Hematopoietic multipotent progenitor cell treated with erythropoietin and hydrocortisone succinate and interleukin-3 and kit ligand, for 6 days (in vitro differentiated cells): Measurements from ENCODE around the gene TENM4.
"Not testable (repeated sequence)": the region's sequence is repeated elsewhere in the genome, so short reads cannot be mapped to it uniquely, and the experiment has no call there.

Source experiments
- DNase-seq: peaks from one replicate; pipeline ENCODE4 v3.0.0-alpha.2; 2015

The TENM4 gene

DNA sequence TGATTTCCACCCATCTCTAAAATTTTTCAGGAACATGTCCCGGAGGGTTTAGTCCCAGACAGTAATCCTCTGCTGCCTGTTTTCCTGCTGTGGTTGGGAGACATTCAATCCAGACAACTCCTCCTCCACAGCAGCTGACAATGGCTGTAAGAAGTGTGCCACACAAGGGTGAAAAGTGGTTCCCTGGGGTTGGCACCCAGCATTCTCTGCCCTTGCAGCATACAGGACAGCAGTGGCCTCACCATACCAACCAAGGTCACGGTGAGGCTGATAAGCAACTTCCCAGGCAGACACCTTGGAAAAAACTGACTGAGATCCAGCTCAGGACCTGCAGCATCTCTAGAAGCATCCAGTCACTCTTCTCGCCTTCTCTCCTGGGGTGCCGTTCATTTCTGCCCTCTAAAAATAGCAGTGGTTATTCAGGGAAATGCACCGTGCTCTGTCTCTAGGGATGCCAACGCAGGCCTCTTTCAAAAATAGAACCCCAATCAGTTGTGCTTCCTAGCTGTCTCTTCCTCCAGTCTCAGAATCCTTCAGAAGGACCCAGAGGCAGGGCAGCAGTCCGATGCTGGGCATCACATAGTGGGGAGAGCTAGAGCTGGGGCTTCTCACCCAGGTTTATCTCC is 241.0 kb downstream of the TENM4 start:
- no peak for DNase-seq

- DNase-seq, result no peak
Observed at GRCh38 chr11:79198898-79199250, 242.0 kb downstream of the TENM4 start.

DNA sequence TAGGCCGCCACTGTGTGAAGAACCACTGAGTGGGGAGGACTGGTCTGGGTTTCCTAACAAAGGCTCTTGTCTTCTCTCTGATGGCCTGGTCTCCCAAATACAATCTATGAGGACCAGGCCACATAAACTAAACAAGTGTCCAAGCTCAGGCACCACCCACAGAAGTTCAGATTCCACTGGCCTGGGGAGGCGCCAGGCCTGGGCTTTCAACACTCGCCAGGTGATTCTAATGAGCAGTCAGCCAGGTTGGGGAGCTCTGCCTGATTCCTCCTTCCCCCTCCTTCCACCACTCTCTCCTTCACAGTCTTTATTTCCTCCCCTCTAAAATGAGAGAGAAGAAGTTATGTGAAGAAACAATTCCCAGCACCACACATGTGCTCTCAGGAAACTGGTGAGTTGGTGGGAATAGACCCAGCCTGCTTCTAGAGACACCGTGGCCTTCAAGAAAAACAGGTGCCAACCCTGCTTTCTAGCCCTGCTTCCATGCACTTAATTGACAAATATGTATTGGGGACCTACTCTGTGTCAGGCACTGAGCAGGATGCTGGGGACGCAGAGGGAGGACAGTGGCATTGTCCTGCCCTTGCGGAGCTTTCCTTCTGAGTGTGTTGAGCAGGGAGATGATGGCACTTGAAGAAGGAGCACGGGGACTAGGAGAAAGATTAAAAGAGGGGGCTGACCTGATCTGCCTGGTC is 242.5 kb downstream of the TENM4 start:
- no peak for DNase-seq

GRCh38 chr11:79196950-79197349 is 243.9 kb downstream of the TENM4 start:
- no peak for DNase-seq

DNA sequence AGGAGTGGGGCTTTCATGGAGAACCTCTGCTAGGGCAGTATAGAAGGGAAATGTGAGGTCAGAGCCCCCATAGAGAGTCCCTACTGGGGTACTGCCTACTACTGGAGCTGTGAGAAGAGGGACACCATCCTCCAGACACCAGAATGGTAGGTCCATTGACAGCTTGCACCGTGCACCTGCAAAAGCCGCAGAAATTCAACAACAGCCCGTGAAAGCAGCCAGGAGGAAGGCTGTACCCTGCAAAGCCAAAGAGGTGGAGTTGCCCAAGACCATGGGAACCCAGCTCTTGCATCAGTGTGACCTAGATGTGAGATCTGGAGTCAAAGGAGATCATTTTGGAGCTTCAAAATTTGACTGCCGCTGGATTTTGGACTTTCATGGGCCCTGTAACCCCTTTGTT is 245.6 kb downstream of the TENM4 start:
- DNase-seq, result no peak

DNA sequence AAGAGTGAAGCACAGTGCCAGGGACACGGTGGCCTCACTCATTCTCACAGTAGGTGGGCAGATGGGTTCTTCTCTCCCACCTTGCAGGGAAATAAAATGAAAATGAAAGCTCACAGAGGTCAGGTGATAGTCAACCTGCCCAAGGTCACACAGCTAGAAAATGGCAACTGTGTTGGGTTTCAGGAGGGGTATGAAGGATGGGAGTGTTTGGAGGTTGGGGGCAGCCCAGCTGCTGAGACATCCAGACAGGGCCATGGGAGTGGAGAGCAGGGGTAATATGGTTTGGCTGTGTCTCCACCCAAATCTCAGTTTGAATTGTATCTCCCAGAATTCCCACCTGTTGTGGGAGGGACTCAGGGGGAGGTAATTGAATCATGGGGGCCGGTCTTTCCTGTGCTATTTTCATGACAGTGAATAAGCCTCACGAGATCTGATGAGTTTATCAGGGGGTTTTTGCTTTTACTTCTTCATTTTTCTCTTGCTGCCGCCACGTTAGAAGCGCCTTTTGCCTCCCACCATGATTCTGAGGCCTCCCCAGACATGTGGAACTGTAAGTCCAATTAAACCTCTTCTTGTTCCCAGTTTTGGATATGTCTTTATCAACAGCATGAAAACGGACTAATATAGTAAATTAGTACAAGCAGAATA is 247.0 kb downstream of the TENM4 start:
- no peak for DNase-seq

DNA sequence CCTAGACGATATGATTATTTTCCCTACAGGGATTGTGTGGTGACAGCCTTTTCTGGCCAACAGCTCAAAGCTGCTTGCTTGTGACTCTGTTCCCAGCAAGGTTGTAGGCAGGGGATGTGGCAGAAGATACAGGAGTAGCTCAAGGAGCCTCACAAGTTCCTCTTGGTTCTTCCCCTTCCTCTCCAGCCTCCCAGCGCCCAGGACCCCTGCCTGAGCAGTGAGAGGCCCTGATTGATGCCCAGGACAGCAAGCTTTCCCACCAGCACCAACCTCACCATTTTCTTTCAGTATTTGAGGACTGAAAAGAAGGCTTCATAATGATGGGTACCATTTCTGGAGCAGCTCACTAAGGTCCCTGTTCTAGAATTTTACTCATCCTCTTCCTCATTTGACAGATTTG is 248.0 kb downstream of the TENM4 start:
- DNase-seq, result no peak

- not testable (repeated sequence) for DNase-seq
Observed at GRCh38 chr11:79191716-79192115, 249.1 kb downstream of the TENM4 start.

- not testable (repeated sequence) for DNase-seq
Observed at GRCh38 chr11:79190553-79190952, 250.3 kb downstream of the TENM4 start.

DNA sequence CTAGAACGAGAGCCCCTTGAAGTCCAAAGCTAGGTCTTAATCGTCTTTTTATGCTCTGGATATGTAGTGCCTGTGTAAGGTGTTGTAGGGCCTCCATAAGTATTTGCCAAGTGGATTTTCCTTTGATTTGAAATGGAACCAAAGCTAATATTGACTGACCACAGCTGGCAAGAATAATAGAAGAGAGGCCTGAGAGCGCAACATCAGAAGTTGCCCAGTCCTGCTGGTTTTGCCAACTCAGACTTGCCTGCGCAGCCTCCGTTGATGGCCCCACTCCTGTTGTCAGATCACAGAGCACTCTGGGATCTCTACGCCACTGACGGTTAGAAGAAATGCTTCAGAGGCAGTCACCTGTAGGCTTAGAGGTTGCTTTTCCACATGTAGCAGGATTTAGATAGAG is 251.2 kb downstream of the TENM4 start:
- DNase-seq, result no peak

- DNase-seq, result no peak
Observed at GRCh38 chr11:79189055-79189454, 251.8 kb downstream of the TENM4 start.

- no peak for DNase-seq
Observed at GRCh38 chr11:79186669-79187068, 254.2 kb downstream of the TENM4 start.

GRCh38 chr11:79185351-79185750 is 255.5 kb downstream of the TENM4 start:
- DNase-seq, result no peak

- no peak for DNase-seq
Observed at GRCh38 chr11:79184285-79184684, 256.5 kb downstream of the TENM4 start.

DNA sequence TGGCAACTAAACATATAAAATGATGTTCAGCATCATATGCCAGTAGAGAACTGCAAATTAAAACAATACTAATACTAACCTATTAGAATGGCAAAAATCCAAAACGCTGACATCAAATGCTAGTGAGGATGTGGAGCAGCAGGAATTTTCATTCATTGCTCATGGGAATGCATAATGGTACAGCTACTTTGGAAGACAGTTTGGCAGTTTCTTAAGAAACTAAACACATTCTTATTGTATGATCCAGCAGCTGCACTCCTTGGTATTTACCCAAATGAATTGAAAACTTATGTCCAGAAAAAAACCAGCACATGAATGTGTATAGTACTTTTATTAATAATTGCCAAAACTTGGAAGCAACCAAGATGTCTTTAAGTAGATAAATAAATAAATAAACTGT is 258.0 kb downstream of the TENM4 start:
- DNase-seq, result no peak

DNA sequence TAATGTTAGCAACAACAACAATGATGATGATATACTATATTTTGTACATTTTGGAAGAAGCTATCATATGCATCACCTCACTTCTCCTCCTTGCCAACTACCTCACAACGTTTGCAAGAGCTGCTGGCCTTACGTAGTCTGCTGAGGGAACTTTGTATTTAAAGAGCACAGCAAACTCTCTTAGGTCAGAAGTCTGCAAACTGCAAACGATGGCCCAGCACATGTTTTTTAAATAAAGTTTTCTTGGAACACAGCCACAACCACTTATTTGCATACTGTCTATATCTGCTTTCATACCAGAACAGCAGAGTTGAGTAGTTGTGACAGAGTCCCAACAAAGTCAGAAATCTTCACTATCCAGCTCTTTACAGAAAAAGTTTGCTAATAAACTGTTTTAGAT is 261.7 kb downstream of the TENM4 start:
- DNase-seq, result no peak

DNA sequence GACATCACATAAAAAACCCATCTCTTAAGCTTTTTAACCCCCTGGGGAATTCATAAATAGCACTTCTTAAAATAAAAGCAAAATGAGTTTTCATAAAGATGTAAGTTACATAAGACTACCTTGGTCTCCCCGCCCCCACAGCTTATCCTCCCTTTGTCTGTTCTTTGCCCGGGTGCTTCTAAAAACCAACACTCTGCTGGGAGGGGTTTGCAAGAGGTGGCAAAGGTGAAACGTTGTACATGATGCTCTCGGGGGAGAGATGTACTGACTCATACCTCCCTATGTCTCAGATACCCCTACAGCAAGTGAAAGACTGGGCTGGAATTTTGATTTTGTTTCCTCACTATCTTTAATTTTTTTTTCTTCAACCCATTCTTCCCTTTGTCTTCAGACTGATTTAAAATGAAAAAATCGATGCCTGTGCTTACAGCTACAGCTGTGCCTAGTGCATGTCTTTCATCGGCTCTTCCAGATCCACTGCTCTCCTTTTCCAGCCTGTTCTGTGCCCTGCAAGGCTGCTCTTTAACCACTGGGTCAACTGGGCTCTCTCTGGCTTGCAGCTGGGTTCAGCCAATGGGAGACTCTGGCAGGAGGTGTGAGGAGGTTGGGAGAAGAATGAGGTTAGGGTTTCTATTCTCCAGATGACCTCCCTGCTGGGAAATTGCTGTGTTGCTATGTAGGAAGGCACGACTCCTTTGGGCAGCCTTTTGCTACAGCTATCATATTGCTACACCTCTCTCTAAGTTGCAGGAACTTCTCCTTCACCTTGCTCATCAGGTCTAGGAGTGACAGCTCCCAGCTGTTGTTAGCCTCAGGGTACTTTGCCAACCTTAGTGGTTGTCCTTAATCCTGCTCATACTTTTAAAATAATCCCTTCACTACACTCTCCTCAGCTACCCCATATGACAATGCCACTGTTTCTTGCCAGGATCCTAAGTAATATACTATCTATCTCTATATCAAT is 266.5 kb downstream of the TENM4 start:
- DNase-seq, result no peak

DNA sequence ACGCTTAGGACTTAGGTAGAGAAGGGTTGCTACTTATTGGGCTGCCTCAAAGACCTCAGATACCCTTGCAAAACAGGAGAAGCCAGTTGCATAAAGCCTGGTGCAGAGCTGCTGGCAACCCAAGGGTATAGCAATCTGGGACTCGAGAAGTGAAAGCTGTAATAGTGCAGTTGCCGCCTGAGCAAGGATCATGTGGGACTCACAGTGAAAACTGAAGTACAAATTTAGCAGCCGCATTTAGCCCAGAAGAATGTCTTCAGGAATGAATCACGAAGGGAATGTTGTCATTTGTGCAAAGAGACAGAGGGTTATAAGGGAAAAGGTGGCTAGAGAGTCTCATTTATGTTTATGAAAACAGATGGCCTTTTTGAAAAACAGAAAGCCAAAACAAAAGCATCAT is 267.2 kb downstream of the TENM4 start:
- DNase-seq, result no peak

GRCh38 chr11:79170321-79170720 is 270.5 kb downstream of the TENM4 start:
- no peak for DNase-seq

- no peak for DNase-seq
Observed at GRCh38 chr11:79168530-79169110, 272.2 kb downstream of the TENM4 start.

DNA sequence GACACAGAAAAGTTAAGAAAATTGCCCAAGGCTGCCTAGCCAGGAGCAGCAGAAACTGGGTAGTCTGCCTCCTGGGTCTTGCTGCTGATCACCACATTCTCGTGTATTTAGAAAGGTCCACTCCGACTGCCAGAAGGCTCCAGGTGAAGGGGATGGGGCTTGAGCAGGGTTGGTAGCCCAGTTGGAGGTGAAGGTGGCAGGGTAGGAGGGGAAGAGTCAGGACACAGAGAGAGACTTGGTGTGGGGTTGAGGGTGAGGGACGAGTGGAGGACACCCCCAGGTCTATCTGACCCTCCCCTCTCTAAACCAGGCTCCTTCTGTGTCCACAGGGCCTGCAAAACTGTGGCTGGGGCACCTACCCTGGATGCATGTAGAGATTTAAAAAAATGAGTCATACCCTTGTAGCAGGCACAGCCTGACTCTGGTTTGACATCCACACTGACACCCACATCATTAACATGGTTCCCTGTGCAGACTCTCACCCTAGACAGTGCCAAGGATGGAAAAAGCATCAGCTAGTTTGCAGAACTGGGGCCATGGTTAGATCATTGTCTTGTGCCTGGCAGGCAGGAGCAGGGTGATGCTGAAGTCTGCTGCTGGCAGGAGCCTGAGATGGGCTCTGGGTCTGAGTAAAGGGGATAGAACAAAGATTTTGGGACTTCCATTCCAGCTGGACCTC is 273.2 kb downstream of the TENM4 start:
- DNase-seq, result no peak

DNA sequence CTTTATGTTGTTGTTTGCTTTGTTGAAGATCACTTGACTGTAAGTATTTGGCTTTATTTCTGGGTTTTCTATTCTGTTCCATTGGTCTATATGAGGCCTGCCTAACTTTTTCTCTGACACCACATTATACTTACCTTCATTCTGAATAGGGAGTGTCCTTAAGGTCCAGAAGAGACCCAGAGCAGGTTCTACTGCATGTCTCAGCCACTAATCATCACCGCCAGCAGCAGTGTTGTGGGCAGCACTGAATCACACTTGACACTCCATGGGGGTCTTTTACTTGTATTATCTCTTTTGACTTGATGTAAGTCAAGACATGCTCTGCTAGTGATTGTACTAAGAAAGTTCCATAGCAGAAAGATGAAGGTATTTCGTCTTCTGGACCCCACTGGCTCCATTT is 274.9 kb downstream of the TENM4 start:
- DNase-seq, result no peak
